WI38 (cell line): ENCODE data around the gene CSNK1E.

ENCODE experiments used
- H3K4me3 ChIP-seq: 2 replicates; pipeline ENCODE4 v1.5.1; 2011; ENCODE audit warnings: low read depth, mild to moderate bottlenecking, control low read depth, low read length
- CTCF ChIP-seq: IDR thresholded peaks from 2 replicates; pipeline ENCODE4 v1.5.1; 2012; ENCODE audit warnings: low read depth, mild to moderate bottlenecking, control low read depth, low read length

Gene CSNK1E

GRCh38 chr22:38318792-38319773 is 1.9 kb upstream of the CSNK1E start:
- TF ChIP-seq CTCF: no peak
- H3K4me3 ChIP-seq: no peak overlapping the region

DNA sequence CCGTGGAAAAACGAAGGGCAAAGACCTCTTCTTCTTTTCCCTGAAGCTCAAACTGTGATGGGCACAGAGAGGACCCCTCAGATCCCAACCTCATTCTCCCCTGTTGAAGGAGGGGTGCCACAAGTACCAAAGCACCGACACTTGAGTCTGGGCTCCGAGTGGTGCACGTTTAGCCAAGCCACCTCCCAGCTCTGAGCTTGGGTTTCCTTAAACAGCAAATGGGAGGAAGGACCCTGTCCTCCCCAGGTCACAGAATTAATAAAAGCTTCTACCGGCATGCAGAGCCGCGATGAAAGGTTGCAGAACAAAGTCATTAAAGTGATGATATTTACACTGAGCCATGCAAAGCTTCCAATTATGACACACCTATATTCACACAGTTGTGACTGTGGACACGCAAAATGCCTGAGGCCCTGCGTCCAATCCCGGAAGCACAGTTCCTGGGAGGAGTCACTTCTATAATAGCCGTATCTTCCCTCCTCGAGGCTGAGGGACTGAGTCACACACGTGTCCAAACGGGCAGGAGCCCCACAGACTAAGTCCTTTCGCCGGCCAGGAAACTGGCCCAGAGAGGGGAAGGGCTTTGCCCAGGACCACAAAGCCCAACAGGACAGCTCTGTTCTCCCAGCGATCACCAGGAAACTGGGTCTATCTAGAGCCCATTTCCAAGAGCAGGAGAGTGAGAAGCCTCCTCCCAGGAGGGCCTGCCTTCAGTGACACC is 922 bp upstream of the CSNK1E start:
- peak overlapping the region; percentile 51 for H3K4me3 ChIP-seq
- no peak for TF ChIP-seq CTCF

DNA sequence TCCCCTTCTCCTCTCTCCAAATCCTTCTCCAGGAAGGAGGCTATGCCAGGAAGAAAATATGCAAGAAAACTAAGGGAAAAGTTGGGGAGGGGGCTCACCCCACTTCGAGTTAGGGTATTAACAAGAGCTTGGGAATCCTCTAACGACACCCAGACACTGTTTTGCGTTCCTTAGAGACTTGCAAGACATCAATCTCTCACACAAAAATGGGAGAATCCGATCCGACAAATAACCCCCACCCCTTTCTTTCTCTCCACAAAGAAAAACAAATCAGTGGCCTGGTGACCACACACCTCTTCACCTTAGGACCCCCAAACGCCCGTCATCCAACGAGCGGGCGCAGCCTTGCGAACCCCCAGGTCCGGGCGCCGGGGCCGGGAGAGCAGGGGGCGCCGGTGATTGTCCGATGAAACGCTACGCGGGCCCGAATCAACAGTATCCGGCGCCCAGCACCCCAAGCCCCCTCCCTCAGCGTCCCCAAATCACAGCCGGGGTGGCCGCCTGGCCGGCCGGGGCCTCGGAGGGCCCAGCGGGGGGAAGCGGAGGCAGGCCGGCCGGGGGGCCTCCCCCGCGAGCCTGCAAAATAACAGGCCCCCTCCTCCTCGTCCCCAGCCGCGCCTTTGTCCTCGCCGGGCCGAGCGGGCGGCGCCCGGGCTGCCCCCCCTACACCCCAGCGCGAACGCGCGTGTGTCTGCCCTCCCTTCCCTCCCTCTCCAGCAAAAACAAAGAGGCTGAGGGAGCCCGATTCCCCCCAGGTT is 690 bp downstream of the CSNK1E start:
- peak overlapping the region; percentile 96 for H3K4me3 ChIP-seq
- TF ChIP-seq CTCF: no peak

DNA sequence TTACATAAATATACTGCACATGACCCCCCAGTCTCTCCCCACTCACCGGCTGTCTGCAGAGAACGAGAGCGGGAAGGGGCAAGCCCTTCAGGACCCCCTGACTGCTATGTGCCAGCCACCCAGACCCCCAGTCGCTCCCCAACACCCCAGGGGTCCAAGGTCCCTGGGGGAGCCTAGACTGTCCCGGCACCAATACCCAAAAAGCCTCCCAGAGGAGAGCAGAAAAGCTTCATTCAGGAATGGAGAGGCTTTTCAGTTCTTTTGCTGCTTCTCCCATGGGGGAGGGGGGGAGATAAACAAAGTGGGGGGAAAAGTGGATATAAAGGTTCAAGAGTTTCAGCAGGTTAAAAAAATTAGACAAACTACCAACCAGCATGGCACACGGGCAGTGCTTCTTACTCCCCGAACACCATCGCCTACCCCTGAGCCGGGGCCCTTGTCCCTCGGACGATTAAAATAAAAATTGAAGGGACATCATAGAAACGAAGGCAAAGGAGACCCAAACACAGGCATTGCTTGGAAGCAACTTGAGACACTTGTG is 1.3 kb downstream of the CSNK1E start:
- peak overlapping the region; percentile 96 for H3K4me3 ChIP-seq
- no peak for TF ChIP-seq CTCF

DNA sequence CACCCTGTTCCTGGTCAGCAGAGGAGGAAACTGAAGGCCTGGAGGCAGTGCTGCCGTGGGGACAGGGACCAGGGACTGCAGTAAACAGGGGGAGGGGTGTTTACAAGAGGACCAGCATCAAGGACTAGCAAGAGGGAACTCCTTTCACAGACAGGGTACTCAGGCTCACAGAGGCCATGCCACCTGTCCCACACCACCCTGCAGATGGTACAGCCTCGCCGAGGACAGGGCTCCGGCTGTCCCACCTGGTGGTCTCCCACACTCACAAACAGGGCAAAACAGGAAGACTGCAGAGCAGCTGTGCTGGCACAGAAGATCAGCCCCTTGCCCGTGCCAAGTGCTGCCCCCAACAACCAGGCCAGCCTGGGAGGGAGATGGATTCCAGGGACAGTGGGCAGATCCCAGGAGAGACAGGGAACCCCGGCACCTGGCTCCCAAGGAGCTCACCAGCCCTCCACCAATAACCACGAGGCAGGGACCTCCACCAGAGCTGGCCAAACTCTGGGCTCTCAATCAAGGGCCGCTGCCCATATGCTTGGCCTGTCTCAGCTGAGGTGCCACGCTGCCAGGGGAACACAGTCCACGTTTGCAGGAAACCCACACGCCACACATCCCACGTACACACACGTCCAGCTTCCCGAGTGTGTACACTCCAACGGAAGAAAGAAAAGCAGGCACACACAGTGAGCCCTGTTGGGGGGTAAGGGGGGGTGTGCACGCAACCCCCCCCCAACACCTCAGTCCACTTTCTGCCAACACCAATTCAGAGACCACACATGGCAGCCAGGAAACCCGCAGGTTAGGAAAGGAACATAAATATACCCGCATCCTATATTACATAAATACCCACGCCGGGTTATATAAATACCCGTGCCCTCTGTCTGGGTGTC is 2.1 kb downstream of the CSNK1E start:
- no peak for TF ChIP-seq CTCF
- peak overlapping the region; percentile 96 for H3K4me3 ChIP-seq
